ENCODE results near the gene RCOR3.
"Not testable (repeated sequence)": the region's sequence is repeated elsewhere in the genome, so short reads cannot be mapped to it uniquely, and the experiment has no call there.

Gene RCOR3

DNA sequence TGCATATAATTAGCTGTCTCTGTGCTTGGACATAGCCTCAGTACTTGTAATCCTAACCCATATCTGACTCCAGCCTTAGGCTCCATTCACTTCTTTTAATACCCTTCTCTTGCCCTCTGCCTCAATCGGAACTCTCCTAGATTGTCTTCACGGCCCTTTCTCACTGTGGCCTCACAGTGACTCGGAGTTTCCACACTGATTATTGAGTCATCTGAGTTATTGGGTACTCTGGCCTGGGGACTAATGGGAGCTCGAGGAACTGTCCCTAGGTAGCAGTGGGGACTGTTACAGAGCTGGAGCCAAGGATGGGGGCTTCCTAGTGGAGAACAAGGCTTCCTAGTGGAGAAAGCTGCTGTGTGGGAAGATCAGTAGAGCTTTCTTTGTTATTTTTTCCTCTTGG is 84.4 kb downstream of the RCOR3 start:
- DNase-seq = no peak

GRCh38 chr1:211344152-211344618 is 85.0 kb downstream of the RCOR3 start:
- no peak for DNase-seq

GRCh38 chr1:211345719-211346118 is 86.6 kb downstream of the RCOR3 start:
- no peak for DNase-seq

- DNase-seq = no peak
Observed at GRCh38 chr1:211347077-211347844, 88.1 kb downstream of the RCOR3 start.

- DNase-seq = no peak
Observed at GRCh38 chr1:211348547-211348946, 89.4 kb downstream of the RCOR3 start.

GRCh38 chr1:211349741-211350140 is 90.6 kb downstream of the RCOR3 start:
- DNase-seq = no peak

GRCh38 chr1:211352055-211352454 is 92.9 kb downstream of the RCOR3 start:
- DNase-seq = not testable (repeated sequence)

DNA sequence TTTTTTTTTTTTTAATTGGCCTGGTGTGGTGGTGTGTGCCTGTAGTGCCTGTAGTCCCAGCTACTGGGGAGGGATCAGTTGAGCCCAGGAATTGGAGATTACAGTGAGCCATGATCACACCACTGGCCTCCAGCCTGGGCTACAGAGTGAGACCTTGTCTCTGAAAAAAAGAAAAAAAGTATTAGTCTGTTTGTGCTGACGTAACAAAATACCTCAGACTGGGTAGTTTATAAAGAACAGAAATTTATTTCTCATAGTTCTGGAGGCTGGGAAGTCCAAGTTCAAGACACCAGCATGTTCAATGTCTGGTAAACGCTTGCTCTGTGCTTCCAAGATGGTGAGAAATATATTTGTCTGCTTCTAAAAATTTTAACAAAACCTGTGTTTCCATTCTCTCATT is 93.3 kb downstream of the RCOR3 start:
- DNase-seq = no peak

- DNase-seq = no peak
Observed at GRCh38 chr1:211352985-211353515, 93.9 kb downstream of the RCOR3 start.

- DNase-seq = no peak
Observed at GRCh38 chr1:211353562-211354212, 94.5 kb downstream of the RCOR3 start.

- DNase-seq = no peak
Observed at GRCh38 chr1:211355873-211356272, 96.7 kb downstream of the RCOR3 start.

DNA sequence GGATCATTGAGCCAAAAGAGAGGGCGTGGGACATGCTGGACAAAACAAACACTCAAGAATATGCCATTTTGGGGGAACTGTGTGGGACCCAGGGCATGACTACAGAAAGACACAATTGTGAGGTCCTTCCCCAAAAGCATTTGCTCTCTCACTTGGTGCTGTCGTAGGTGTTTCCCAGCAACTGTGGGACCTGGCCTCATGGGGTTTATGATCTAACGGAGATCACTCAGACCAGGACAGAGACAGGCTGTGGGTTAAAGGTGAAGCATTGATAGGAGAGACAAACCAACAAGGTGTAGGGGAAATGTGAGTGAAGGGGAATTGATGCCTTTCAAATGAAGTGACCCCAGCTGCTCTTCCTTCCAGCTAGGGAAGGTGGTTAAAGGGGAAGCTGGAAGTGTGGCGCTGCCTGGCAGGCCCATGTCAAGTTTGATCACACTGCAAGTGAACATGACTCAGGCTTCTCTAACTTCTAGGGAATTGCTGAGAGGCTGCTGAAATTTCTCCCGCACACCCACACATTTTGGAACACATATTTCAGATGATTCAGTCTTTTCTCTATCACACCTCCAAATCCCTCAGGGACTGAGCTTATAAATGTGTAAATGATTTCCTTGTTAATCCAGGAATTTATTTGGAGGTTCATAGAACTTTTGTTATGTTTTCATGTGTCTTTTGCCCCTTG is 97.7 kb downstream of the RCOR3 start:
- DNase-seq = no peak

- DNase-seq = no peak
Observed at GRCh38 chr1:211358685-211359084, 99.5 kb downstream of the RCOR3 start.

DNA sequence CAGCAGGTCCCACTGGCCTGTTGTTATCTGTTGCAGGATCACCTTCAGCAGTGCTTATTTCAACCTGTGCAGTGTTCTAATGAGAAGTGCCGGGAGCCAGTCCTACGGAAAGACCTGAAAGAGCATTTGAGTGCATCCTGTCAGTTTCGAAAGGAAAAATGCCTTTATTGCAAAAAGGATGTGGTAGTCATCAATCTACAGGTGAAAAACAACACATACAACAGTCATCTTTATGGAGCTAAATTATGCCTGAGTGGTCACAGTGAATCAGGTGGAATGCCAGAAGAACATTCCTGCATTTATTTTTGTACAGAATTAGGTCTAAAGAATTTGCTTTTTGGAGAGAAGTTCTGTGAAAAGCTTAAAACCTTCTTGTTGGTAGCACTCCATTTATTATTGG is 100.7 kb downstream of the RCOR3 start:
- DNase-seq = no peak

DNA sequence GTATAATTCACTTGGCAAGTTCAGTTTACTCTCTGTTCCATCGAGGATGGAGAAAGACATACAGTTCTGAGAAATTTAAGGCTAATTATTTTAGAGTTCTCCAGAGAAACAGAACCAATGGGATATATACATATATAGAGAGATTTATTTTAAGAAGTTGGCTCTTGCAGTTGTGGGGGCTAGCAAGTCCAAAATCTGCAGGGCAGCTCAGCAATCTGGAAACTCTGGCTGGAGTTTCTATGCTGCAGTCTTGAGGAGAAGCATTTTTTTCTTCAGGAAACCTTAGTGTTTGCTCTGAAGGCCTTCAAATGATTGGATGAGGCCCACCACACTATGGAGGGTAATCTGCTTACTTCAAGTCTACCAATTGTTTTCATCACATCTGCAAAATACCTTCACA is 102.0 kb downstream of the RCOR3 start:
- DNase-seq = no peak

Measured in MV-4-11 (cell line).